LNCAP (cell line): Measurements from ENCODE around the gene DNAH3.

ENCODE experiments used
- TF ChIP-seq, protein P1 (sequence below): fragments of 450-650 bp; IDR thresholded peaks from 2 replicates; pipeline ENCODE4 v1.5.1; 2017; ENCODE audit warnings: mild to moderate bottlenecking

DNAH3 gene

DNA sequence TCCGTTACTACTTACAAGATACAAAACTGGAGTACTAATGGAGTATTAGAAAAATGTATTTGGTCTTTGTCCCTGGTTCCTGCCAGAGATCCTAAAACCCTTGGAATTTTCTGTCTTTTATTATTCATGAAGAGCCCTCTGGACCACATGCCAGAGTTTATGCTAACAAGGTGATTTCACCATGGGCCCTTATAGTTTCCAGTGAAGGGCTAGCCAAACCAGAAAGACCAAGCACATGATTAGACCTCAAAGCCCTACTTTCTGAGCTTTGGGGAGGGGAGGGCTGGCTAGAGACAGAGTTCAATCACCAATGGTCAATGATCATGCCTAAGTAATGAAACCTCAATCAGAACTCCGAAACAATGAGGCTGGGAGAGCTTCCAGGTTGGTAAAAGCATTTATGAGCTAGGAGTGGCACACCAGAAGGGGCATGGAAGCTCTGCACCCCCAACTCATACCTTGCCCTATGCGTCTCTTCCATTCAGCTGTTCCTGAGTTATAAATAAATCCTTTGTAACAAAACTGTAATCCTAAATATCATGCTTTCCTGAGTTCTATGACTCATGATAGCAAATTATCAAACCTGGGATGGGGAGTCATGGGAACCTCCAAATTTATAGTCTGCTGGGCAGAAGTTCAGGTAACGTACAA lies 260.9 kb downstream of the DNAH3 start:
- TF ChIP-seq, protein P1, sequence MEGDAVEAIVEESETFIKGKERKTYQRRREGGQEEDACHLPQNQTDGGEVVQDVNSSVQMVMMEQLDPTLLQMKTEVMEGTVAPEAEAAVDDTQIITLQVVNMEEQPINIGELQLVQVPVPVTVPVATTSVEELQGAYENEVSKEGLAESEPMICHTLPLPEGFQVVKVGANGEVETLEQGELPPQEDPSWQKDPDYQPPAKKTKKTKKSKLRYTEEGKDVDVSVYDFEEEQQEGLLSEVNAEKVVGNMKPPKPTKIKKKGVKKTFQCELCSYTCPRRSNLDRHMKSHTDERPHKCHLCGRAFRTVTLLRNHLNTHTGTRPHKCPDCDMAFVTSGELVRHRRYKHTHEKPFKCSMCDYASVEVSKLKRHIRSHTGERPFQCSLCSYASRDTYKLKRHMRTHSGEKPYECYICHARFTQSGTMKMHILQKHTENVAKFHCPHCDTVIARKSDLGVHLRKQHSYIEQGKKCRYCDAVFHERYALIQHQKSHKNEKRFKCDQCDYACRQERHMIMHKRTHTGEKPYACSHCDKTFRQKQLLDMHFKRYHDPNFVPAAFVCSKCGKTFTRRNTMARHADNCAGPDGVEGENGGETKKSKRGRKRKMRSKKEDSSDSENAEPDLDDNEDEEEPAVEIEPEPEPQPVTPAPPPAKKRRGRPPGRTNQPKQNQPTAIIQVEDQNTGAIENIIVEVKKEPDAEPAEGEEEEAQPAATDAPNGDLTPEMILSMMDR: no peak

DNA sequence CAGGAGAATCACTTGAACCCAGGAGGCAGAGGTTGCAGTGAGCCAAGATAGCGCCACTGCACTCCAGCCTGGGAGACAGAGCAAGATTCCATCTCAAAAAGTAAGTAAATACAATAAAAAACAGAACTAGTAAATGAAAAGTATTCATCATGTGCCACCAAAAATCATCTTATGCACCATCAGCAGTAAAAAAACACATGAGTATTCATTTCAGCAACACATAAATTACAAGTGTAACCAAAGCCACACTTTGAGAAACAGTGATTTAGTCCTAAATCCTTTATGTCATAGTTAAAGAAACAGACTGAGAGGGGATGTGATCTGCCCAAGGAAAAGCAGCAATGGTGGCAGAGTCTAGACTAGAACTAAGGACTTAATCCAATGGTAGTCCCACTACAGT lies 263.4 kb downstream of the DNAH3 start:
- TF ChIP-seq, protein P1: no peak

DNA sequence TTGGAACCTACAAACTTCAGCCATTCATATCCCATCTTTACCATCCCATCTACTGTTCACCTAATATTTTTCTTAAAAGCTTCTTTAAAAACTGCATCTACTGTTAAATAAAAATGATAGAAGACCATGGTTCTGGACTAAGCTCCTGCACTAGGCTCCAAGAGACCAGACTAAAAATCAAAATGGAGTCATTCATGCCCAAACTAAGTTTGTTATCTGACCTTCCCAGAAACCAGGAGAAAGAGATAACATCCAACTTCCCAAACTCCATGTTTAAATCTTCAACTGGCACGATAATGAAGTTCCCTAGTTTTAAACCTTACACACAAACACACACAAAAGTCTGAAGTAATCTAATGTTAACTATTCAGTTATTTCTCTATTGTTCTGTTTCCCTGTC lies 264.3 kb downstream of the DNAH3 start:
- TF ChIP-seq, protein P1: no peak

DNA sequence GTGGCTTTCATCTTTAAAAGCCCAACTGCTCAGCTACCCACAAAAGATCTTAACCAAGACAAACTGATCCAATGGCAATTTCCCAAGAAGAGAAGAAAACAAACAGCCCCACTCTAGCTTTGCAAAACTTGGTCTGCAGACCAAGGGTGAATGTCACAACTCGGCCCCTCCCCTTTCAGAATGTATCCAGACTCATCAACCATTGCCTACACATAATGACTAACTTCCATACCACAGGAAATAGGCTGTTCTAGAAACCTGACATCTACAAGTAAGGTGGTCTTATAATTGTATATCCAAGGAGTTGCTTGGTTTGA lies 266.4 kb downstream of the DNAH3 start:
- TF ChIP-seq, protein P1: no peak

DNA sequence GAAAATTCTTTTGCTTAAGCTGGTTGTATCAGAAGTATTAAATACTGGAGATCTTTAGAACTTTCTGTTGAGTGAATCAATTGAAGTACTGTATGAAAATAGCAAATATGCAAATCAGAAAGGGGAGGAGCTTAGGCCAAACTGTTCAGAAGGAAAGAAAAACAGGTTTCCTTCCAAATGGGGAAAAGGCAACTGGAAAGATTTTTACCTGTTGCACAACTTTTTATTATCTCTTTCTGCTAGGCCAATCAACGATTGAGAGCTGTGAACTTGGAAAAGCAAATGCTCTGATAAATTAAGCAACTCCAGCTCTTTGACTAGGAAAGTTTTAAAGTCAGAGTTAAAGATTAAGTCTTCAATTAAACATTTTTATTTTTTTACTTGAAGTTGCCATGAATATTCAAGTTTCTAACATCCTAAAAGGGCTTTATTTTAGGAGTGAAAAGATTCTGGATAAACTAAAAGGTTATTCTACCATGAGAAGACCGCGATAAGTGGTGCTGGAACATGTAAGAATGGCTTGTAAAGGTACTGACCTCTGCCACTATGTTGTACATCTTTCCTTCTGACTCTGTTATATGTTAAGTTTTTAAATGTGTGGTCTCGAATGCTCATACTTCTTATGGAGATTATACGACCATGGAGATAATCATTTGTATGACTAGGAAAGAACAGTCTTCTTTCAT lies 266.9 kb downstream of the DNAH3 start:
- TF ChIP-seq, protein P1: no peak
